Occipital lobe (tissue), 2 donors: ENCODE data around the gene SLC7A6. TPM values are rescaled to one million over a fixed set of nuclear protein-coding genes. Genes with fewer than 3 reads are reported as not detected.
A peak's percentile ranks its signal among the peaks of the same experiment; 100 is the strongest.

Experiments
- DNase-seq: peaks from one replicate; lab custom pipeline; 2025; lab: John Stamatoyannopoulos, UW
- total RNA-seq: library from RNA; depleted of rRNA; stranded (reverse); fragments of >200 nt; gene quantifications from one replicate; pipeline ENCODE4 v1.2.3, GENCODE V29; 2014

SLC7A6 gene
- 20.1 TPM for total RNA-seq

DNA sequence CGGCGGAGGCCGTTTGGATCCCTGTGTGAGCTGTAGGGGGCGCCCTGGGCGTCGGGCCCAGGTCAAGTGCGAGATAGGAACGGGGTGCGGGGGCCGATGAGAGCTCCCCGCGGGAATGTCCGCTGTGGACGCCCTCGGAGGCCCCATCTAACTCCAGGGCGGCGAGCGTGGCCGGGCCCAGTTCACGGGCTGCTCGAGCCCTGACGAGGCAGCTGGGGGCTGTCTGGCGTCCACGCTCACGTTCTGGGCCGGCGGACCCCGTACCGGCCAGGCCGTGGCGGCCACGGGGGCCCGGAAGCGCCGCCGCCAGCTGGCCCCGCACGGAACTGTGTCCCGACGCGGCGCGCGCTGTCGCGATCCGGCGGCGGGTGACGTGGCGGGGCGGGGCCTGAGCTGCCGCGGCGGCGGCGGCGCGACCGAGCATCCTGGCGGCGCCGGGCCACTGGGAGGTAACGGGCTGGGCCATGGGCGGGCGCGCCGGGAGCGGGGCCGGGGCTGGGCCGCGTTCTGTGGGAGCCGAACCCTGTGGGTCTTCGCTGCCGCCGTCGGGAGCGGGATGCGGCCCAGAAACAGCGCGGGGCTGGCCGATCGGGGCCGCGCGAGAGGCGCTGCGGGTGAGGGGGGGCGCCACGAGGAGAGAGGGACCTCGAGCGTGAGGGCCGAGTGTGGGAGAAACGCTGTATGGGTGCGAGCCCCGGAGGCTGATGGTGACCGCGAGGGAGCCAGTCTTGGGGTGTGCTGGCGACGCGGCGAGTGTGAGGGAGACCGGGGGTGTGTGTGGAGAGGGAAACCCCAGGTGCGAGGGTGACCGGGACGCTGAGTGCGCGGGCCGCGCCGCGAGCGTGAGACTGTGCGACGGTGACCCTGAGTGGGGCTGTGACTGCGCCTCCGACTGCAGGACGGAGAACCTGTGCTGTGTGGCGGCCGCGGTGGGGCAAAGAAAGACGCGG lies at the start of gene SLC7A6:
Gene SLC7A6, plus strand, starts transcription at position 399 of the 950 bp plus-strand sequence. CDS start 10,201 bp downstream, outside the sequence.
- DNase-seq = peak; percentile 35

DNA sequence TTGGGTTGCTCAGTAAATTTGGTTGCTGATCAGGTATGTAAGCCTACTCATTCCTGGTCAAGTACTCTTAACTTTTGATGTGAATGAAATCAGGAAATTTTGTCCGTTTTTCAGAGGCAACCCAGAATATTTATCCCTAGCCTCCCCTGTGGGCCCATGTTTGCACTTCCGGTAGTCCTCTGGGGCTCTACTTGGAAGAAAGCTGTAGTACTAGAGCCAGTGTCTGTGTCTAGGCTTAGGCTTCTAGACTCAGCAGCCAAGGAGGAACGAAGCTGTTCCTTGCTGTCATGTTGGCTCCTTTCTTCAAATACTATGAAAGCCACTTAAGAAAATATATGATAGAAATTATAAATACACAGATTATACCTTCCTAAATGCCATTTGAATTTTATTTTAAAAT lies 49.6 kb upstream of the SLC7A6 start:
- DNase-seq = no peak

- no peak for DNase-seq
Measured at GRCh38 chr16:68215302-68215701, 49.0 kb upstream of the SLC7A6 start.

GRCh38 chr16:68216240-68216639 lies 48.1 kb upstream of the SLC7A6 start:
- DNase-seq = no peak

DNA sequence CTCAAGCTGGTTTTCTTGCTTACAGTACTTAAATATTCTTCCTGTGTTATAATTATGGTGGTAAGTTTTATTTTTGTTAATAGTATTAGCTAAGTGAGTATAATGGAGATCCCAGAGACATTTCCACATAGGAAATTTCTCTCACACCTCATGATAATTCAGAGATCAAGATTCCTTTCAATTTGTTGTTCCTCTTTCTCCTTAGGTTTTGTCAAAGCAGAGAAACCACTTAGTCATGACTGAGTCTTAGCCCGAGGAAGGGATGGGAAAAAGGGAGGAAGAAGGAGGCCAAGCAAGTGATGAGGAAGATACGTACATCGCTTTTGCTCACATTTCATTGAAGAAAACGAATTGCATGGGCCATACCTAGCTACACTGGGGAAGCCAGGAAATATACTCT lies 46.8 kb upstream of the SLC7A6 start:
- no peak for DNase-seq

DNA sequence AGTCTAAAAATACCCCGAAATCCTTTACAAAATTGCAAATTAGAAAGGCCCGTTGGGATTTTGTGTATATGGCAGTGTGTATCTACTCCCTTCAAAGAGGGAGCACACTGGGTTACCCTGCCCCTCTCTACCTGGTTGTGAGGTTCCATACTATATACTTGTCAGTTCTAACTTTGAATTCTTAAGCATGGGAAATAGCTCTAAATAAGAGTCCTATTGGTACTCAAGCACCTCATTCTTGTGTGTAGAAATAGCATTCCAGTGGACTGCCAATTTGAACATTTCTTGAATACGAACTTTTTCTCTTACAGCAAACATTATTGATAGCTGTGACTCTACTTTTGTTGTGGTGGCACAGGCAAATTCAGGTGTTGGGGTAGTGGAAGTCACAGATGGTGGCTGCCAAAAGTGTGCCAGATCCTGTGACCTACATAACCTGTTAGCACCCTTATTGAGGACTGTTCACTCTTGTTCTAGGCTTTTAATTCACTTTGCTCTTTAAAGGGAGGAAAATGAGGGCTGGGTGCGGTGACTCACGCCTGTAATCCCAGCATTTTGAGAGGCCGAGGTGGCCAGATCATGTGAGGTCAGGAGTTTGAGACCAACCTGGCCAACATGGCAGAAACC lies 44.5 kb upstream of the SLC7A6 start:
- no peak for DNase-seq

DNA sequence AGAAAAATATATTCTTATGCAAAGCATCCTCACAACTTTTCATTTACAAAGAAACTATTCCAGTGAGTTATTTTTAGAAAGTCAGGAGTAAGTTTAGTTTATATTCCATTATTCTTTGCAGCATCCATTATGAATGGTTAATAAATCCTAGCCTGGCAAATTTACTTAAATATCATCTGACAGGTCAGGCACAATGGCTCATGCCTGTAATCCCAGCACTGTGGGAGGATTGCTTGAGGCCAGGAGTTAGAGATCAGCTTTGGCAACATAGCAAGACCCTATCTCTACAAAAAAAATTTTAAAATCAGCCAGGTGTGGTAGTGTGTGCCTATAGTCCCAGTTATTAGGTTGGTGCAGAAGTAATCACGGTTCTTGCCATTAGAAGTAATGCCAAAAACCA lies 41.3 kb upstream of the SLC7A6 start:
- DNase-seq = no peak

GRCh38 chr16:68226116-68226515 lies 38.2 kb upstream of the SLC7A6 start:
- DNase-seq = no peak

- DNase-seq = no peak
Measured at GRCh38 chr16:68227183-68227793, 37.0 kb upstream of the SLC7A6 start.

DNA sequence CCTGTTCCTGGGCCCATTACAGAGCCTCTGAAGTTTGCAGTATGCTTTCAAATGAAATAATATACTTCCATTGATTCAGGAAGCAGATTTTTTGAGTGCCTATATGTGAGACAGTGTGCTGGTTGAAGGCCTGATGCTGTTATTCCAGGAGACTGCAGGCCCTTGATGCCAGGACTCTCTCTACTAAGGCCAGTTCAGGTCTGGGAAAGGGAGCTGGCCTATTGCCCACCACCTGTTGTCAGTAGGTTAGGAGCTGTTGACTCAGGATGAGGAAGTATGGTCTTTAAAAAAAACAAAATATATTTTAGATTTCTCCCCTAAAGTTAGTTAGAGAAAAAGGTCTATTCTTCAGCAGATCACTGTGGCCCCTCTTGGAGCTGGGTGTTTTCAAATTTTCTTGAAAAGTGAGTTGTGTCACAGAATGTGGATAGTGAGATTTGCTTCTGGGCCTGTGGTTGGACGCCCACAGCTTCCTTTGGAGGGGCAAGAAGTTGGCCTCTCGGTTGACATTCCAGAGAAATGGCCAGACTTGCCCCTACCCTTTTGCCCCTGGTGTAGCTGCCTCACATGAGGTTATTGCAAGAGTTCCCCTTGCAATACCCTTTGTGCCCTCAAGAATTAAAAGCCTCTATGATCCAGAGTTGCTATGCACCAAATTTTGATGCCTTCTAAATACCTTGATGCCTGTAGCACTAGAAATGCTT lies 36.3 kb upstream of the SLC7A6 start:
- DNase-seq = no peak

DNA sequence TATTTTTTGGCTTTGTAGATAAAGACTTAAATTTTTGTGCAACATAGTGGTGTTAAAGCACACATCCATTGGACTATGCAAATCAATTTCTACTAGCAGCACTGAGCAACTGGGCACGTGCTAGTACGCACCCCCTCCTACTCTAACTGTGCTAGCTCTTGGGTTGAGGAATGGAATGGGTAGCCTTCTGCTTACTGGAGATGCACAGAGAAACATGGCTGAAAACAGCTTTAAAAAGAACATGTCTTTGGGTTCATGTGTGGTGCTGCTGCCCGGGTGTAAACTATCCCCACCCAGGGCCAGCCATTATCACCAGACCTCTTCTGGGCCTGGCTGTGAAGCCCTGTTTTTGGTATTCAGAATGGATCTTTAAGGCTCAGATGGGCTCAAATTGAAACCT lies 35.7 kb upstream of the SLC7A6 start:
- DNase-seq = no peak

DNA sequence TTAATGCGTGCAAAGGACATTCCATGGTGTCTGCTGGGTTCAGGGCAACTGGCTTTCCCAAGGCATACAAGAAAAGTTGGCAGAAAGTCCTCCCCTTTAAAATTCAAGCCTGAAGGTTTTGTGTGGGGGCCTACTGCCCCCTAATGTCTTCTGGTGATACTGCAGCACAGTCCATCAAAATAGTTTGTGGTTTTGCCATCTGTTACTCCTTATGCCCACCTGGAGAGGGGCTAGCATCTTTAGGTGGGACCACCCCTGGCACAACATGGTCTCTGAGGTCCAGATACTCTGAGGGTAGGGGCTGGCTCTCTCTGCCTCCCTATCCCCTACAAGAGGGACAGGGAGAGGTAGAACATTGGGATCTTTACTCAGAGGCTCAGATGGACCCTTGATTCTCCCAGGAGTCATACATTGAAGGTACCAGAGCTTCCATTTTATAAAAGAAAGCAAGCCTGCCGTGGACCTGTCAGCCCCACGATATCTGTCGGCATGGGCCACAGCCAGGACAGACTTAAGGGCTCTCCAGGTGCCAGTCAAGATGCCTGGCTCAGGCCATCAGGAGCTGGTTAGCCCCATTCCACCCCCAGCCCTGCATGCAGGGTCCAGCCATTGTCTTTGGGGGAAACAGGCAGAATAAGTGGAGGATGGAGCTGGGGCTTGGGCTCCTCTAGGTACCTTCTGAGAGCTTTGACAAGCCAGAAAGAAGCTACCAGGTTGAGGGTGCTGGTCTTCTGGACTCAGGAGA lies 34.7 kb upstream of the SLC7A6 start:
- no peak for DNase-seq

DNA sequence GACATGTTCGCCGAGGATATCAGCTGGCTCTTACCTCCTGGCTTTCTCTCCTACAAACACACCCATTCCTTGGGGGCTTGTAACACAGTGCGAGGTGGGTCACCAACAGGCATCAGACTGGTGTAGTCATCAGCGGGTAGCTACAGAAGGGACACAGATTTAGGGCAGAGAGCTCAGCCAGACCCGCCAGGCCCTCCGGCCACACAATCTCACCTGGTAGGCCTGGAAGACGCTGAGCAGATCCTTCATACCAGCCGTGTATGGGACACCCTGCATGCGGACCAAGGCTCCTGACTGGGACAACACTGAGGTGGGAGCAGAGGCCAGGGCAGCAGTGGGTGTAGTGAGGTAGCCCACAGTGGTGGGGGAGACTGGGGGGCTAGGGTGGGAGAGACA lies 34.2 kb upstream of the SLC7A6 start:
- DNase-seq = no peak

DNA sequence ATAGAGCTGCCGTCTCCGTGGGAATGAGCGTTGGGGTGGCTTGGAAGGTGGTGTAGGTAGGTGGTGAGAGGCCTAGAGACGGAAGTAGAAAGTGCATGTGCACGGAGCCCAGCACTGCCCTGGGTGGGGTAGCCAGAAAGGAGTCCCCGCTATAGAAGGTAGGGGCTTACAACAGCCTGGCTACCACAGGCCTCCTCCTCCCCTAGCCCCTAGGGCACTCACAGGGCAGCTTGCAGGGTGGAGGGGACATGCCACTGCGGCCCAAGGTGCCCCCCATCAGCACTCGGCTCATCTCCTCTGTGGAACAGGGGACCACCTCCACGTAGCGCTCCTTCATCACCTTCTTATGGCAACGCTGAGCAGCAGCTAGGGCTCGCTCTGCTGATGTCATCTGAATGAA lies 33.4 kb upstream of the SLC7A6 start:
- no peak for DNase-seq

GRCh38 chr16:68231384-68232136 lies 32.8 kb upstream of the SLC7A6 start:
- DNase-seq = no peak

- DNase-seq = no peak
Measured at GRCh38 chr16:68232335-68232734, 32.0 kb upstream of the SLC7A6 start.

DNA sequence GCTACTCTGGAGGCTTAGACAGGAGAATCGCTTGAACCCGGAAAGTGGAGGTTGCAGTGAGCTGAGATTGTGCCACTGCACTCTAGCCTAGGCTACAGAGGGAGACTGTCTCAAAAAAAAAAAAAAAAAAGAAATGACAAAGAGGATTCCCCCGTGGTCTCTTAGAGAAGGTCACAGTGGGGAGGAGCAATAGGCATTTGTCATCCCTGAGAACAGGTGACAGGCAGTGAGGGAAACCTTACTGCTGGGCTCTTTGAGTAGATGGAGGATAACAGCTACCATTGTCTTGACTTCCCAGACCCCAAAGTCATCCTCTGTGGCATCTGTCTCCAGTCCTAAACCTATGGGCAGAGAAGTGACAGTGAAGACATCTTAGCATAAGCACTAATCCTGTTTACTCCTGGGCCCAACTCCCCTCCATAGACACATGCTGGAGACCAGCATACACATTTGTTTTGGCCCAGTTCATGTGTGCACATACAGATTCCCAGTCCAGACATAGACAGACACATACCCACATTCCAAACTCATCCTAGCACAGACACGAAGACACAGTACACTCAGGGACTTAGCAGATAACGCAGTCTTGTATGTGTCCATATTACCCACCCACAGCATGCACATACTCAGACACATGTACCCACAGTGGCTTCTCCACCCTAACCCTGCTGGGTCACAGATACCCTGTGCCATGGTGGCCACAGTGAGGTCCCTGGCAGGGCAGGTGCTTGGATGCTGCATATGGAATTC lies 31.1 kb upstream of the SLC7A6 start:
- DNase-seq = no peak

GRCh38 chr16:68233835-68234187 lies 30.5 kb upstream of the SLC7A6 start:
- DNase-seq = no peak

DNA sequence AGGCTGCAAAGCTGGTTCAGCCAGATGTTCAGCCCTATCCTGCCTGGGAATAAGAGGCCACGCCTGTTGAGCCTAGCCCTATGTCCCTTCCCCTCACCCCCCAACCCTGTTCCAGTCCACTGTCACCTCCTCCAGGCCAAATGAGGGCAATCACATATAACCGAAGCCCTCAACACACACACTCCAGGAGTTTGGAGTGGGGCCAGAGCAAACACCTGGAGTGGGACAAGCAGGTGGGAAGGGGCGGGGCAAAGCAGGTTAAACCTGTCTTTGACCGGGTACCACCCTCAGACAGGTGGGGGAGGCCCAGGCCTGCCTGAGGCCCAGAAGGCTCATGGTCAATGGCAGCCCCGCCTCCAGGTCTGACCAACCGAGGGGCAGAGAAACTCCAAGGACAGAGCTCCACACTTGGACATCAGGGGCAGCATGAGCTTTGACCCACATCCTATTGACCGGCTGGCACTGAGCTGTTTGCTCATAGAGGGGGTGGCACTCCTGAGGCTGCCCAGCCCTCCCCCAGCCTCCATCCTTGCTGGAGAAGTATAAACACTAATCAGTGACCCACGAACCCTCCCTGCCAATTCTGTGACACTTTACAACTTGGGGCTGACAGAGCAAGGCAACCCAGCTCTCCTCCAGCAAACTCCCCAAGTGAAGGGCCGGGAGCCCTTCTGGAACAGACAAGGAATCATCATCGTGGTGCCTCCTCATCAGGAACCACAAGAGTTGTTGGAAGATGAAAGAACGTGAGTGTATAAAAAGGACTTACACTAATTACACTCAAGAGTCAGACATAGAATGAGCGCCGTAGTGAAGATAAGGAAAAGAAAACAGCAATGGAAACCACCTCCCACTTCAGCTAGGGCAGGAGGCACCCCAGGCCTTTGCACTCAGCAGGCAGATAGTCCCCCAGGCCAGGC lies 29.9 kb upstream of the SLC7A6 start:
- no peak for DNase-seq
